C4-2B (cell line): ENCODE data around the gene STAM.

Experiments
- H3K27ac ChIP-seq: fragments of 450-650 bp; 2 replicates; pipeline ENCODE4 v1.5.1; 2017
- CTCF ChIP-seq: fragments of 450-650 bp; conservative IDR thresholded peaks from 2 replicates; pipeline ENCODE4 v1.5.1; 2017; ENCODE audit warnings: mild to moderate bottlenecking
- ZFX ChIP-seq: fragments of 450-650 bp; IDR thresholded peaks from 2 replicates; pipeline ENCODE4 v1.6.1; 2017

The STAM gene

GRCh38 chr10:17643755-17644484 is at the start of gene STAM:
Gene STAM, plus strand, starts transcription at chr10:17644151. Its CDS starts 189 bp downstream, at chr10:17644340.
- TF ChIP-seq ZFX (no peak), CTCF (no peak)

GRCh38 chr10:17597386-17597785 is 46.6 kb upstream of the STAM start:
- no peak overlapping the region for H3K27ac ChIP-seq
- TF ChIP-seq ZFX (no peak), CTCF (no peak)

More at GRCh38 chr10:17643755-17644484, at the start of gene STAM:
- peak within 1 kb of the TSS; percentile 95 for H3K27ac ChIP-seq

- no peak for TF ChIP-seq ZFX
- peak; percentile 58 for TF ChIP-seq CTCF
- no peak overlapping the region for H3K27ac ChIP-seq
Measured at GRCh38 chr10:17599089-17599488, 44.9 kb upstream of the STAM start.

GRCh38 chr10:17605936-17606335 is 38.0 kb upstream of the STAM start:
- no peak for TF ChIP-seq CTCF
- TF ChIP-seq ZFX: no peak
- H3K27ac ChIP-seq: no peak overlapping the region

GRCh38 chr10:17606547-17607040 is 37.4 kb upstream of the STAM start:
- no peak overlapping the region for H3K27ac ChIP-seq
- no peak for TF ChIP-seq CTCF
- no peak for TF ChIP-seq ZFX

- no peak overlapping the region for H3K27ac ChIP-seq
- TF ChIP-seq ZFX: no peak
- TF ChIP-seq CTCF: no peak
Measured at GRCh38 chr10:17607060-17607459, 36.9 kb upstream of the STAM start.

GRCh38 chr10:17607603-17608332 is 36.2 kb upstream of the STAM start:
- H3K27ac ChIP-seq: no peak overlapping the region
- TF ChIP-seq ZFX (no peak), CTCF (peak; percentile 95)
